Activated CD4-positive, alpha-beta T cell treated with anti-CD3 and anti-CD28 coated beads, Interleukin-2, Interleukin-4, amounts not matched to agents 100 ng/mL and 50 ng/mL, durations not matched to agents 16 hours and 8 hours (primary cell): Measurements from ENCODE around the gene NUMB.

Experiments used
- DNase-seq: peaks from one replicate; pipeline ENCODE4 v3.0.0-alpha.2; 2020; ENCODE audit warnings: low spot score

Gene NUMB

DNA sequence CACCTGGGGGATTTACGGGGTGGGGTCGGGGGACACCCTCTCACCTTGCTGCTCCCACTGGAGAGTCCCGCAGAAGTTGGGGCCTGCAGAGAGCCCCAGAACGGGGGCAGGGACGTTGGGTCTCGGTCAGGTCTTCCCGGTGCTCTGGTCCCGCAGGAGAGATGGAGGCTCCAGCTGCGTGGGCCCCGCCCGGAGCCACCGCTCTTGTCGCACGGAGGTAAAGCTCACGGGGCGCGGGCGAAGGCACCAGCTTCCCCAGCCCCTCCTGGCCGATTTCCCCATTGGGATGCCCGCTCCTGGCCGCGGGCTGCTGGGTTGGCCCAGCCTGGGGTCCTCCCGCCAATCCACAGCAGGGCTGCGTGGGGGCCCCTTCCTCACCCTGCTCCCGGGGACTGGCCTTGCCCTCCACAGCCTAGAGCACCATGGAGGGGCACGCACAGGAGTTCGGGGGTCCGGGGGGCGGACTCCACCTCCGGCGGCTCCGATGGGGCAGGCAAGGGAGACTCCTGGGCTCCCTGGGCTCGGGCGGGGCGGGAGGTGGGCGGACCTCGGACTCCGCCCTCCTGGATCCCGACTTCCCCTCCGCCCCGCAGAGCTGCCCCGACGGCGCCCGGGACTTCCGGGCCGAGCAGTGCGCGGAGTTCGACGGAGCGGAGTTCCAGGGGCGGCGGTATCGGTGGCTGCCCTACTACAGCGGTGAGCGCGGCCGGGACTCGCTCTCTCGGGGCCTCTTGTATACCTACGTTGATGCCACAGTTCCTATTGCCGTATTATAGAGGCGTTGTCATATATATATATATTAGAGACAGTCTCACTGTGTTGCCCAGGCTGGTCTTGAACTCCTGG lies 212.6 kb downstream of the NUMB start:
- peak; percentile 24 for DNase-seq

DNA sequence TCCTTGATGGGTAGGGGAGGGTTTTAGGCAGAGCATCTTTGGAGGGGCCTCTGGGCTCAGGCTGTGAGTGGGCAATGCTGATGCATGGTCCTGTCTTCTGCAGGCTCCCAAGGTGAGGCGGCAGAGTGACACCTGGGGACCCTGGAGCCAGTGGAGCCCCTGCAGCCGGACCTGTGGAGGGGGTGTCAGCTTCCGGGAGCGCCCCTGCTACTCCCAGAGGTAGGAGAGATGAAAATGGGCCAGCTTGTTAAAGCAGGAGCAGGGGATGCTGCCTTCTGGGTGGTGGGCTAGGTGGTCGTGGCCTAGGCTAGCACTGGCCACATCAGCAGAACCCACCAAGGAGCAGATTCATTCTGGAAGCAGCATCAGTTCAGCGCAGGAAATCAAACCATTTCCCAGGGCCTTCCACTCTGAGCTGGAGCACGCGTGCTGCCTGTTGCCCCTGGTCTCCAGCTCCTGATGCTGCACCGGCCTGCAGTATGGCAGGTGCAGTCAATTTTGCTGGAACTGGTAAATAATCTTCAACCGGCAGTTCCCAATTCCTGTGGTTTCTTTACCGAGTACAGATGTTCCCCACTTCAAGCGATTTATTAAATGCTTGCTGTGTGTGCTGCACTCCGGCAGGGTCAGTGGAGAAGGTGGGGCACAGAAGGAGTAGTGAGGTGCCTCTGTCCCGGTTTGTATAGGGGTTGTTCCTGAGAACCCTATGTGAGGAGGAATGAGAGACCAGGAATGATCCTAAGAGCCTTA lies 213.6 kb downstream of the NUMB start:
- no peak for DNase-seq

GRCh38 chr14:73243748-73244147 lies 214.6 kb downstream of the NUMB start:
- no peak for DNase-seq

DNA sequence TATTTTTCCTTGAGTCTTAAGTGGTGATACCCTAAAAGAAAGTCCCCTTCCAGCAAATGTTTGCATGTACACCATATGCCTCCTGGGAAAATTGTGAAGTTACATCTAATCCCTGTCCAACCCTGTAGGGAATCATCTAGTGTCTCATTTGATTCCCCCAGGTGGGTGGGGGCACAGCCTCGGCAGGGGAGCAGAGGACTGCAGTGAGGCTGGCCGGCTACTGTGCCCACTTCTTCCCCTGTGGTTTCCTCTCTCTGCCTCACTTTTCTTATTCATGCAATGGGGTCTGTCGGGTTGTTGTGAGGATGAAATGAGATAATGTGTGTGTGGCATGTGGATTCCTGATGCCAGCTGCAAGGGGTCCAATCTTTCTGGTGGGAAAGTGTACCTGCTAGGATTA lies 215.0 kb downstream of the NUMB start:
- no peak for DNase-seq

DNA sequence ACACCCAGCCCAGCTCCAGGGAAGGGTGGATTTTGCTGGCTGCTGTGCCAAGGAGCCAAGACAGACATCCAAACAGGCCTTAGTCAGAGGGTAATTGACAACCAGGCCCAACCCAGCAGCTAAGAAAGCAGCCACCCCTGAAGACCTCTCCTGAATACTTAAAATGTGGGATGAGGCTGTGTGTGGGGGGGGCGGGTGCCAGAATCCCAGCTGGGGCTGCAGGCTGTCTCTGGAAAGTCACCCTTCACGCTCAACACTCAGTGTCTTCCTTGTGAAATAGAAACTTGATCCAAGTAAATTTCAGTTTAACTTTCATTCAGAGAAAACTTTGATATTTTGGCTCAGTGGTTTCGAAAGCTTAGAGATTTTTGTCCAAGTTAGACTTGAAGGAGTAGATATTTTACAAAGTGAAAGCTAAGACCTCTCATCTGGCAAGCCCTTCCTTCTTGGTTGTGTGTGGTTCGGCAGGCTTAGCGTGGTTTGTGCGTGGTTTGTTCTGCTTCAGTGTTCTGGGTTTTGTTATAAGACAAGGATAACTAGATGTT lies 215.9 kb downstream of the NUMB start:
- DNase-seq: no peak

DNA sequence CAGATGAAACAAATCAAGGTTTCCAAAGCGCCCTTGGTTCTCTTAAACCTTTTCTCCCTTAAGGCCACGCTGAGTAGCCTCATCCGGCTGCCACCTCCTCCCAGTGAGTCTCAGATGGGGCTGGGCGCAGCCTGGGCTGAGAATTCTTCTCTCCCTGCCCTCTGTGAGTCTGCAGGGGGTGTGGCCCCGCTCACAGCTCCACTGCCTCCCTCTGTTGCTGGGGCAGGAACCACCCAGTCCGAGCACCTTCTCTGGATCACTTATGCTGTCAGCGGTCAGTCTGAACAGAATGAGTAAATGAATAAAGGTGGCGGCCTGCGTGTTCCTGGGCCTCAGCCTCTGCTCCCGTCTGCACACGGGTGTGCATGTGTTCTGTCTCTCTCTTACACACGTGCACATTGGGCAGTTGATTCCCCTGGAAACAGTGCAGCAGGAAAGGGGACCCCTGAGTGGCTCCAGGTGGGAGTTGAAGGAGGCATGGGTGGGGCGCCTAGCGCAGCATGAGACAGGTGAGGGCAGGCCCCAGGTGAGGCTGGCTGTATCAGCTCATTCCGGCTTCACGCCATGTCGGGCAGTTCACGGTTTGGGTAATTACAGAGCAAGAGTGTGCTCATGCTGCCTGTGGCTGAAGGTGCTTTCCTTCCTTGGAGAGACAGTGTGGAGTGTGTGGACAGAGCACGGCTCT lies 216.7 kb downstream of the NUMB start:
- no peak for DNase-seq

DNA sequence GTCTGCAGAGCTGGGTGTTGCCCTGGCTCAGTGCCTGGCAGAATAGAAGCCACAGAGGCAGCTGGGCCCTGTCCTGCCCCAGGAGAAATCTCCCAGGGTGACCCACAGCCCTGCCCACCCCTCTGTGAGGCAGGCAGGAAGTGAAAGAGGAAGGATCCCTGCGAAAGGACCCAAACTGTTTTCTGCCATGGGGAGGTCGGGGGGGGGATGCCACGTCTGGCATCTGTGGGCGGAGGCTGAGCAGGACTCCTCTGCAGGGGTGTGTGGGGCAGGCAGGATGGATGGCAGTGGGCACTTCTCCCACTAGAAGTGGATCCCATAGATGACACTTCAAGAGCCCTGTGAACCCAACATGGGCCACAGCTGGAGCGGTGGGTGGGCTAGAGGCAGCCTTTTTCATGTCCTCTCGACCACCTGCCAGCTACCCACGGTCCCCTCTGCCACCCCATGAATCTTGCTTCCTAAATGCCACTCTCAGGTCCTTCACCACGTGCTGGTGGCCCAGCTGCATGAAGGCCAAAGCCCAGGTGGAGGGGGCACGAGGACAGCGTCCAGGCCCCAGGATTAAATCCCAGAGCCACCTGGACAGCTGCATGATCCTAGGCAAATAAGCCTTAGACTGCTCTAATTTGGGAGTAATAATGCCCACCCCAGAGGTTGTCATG lies 217.4 kb downstream of the NUMB start:
- DNase-seq: no peak

DNA sequence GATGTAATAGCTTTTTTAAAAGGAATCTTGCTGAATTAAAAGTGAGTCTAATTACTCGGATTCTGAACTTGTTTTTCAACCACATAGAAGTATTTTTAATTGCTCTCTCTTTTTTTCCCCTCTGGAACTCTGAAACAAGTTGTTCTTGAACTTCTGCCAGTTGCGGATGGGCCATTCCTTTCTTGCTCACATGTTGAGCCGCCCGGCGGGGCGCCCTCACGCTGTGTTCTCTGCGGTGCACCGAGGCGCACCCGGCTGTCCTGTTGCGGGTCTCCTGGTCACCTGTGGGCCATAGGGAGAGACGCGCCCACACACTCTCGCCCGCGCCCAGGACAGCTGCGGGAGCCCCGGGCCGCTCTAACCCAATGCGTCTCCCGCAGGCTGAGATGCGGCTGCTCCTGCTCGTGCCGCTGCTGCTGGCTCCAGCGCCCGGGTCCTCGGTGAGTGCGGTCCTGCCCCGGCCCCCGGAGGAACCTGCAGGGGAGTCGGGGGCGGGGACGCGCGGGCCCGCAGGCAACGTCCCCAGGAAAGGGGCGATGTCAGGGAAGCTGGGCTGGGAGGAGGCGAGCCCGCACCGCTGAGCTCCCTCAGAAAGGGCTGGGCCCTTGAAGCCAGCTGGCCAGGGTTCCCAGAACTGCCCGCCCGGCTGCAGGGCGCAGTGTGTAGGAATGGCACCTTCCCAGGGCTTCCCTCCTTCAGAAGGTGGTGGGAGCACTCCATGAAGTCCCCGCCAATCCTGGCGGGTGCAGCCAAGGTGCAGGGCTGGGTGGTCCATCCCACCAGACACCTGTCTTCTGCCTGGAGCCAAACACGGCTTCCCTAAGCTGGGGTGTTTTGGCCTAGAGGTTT lies 218.7 kb downstream of the NUMB start:
- DNase-seq: no peak

- DNase-seq: no peak
Observed at GRCh38 chr14:73238941-73239340, 219.4 kb downstream of the NUMB start.

DNA sequence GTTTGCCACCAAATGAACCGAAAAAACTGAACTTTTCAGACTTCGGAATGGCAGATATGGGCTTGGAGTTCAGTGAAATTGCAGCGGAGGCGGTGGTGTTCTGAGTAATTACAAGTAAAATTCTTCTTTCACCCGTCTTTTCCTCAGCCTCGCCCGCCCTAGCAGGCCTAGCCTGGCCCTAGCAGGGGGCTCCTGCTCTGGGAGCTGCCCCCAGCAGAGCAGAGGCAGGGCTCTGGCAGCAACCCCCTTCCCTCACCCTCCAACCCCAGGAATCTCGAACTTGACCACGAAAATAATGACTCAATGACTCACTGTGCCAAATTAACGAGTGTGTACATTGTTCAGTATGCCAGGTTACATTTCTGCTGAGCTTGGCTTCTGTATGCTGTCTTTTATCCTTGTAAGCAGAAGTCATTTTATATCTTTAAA lies 219.9 kb downstream of the NUMB start:
- DNase-seq: no peak

DNA sequence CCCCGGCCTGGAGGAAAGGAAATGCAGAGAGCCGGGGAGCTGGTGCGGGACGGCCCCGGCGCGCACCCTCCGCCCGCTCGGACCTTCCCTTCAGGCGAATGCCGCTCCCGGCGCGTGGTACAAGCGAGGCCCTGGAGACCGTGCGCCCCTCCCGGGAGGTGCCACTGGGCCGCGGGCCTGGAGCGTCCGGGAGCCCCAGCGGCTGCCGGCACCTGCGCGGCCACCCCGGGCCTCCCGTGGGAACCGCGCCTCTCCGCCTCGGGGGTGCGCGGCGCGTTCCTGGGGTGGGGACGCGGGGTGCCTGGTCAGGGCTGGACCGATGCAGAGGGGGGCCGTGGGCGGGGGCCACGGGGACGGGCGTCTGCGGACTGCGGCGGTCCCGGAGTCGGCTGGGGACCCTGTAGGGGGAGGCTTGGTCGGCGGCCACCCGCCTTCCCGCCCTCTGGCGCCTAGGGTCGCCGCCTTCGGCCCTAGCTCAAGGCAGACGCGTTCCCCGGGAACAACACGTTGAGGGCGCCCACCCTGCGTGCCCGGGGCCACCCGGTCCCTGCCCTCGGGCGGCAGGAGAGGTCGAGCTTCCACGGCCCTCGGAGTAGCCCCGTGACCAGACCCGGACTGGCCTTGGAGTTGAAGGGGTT lies 220.4 kb downstream of the NUMB start:
- no peak for DNase-seq

DNA sequence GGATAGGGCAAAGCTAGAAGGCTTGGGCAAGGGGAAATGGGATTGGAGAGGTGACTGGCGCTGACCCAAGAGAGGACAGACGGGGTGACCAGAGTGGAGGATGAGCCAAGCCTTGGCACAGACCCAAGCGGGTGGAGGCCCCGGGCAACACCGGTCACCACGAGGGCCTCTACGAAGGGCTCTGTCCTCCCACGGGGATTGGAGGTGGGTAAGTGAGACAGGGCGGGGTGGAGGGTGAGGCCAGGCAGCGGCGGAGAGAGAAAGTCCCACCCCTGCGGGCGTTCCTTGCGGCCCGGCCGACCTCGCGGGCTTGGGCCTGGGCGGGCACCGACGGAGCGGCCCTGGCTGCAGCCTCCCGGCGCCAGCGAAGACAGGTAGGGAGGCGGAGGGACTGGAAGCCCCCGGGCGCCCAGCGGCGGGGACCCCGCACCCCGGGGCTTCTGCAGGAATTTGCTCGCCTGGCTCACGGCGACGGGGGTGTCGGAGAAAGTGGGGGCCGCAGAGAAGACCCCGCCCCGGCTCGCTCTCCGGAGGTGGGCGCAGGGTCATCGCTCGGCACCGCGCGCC lies 221.0 kb downstream of the NUMB start, which contains the start of gene PAPLN:
PAPLN (plus strand) TSS at position 288 of the 567 bp plus-strand sequence. CDS start 2,273 bp downstream, outside the sequence.
- no peak for DNase-seq

GRCh38 chr14:73236752-73237218 lies 221.6 kb downstream of the NUMB start:
- DNase-seq: no peak

DNA sequence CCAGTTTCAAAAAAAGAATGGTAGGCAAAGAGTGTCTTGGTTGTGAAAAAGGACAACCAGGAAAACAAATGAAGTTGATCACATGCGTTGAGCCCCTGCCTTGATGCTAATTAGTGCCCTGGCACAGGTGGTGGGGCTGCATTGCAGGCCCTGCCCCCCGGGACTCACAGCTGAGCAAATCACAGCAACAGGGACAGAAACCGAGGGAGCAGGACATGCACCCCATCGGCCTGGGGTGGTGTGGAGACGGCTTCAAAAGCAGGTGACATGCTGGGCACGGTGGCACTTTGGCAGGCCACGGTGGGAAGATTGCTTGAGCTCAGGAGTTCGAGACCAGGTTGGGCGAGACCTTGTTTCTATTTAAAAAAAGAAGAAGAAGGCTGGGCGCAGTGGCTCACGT lies 222.2 kb downstream of the NUMB start:
- no peak for DNase-seq

DNA sequence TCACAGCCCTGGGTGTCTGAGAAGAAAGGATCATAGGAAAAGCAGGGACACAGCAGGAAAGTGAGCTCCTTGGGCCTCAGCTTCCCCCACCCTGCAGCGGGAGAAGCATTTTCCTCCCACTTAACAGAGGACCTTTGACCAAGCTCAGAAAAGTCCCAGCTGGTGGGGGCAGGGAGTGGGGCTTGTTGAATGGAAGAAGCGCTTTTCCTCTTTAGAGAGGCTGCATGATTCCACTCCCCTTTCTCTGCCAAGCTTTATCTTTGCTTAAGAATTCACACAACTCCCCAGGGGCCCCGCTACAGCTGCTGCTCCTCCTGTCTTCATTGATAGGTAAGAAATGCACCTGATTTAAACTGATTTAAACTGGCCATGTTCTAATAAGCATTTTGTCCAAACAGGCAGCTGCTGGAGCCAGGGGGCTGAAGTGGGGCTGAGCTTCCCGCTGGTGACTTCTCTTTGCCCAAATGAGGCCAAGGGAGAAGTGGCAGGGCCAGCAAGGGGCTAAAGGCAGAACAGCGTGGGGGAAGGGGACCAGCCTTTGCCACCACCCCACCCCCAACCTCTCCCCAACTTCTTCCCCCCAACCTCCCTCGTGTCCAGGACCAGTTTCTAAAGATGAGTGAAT lies 222.7 kb downstream of the NUMB start:
- no peak for DNase-seq

DNA sequence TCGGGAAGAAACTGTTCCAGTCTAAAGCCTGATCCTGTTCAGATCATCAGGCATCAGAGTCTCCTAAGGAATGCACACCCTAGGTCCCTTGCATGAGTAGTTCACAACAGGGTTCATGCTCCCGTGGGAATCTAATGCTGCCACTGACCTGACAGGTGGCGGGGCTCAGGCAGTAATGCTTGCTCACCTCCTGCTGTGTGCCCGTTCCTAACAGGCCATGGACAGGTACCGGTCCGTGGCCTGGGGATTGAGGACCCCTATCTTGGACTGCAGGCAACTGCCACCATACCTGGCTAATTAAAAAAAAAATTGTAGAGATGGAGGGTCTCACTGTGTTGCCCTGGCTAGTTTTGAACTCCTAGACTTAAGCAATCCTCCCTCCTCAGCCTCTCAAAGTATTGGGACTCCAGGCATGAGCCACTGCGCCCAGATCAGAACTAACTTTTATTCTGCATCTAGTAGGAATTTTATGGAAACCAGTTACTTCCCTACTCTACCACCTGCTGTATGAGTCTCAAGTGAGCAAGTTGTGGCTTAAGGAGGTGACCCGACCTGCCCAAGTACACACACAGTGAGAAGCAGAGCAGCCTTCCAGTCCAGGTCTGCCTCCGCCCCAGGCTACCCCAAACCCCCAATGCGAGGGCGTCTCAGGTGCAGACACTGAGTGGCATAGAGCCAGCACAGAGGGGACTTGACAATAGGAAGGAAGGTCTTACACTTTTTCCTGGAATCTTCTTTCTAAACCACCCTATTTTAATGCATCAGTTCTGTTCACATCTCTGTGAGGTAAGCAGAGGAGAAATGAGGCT lies 223.6 kb downstream of the NUMB start:
- DNase-seq: no peak

DNA sequence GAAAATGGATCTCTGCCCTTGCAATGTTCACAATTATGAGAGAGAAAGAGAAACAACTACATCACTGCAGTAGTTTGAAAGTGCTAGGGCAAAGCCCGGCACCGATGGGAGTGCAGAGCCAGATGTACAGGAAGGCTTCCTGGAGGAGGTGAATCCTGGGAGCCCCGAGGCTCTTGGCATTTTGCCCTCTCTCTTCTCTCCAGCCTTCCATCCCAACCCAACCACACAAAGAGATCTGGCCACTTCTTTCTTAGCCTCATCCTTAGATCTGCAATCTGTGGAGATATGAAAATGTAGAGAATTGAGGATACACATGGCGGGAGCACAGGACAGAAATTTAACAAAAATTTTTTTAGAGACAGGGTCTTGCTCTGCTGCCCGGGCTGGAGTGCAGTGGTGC lies 224.3 kb downstream of the NUMB start:
- DNase-seq: no peak

DNA sequence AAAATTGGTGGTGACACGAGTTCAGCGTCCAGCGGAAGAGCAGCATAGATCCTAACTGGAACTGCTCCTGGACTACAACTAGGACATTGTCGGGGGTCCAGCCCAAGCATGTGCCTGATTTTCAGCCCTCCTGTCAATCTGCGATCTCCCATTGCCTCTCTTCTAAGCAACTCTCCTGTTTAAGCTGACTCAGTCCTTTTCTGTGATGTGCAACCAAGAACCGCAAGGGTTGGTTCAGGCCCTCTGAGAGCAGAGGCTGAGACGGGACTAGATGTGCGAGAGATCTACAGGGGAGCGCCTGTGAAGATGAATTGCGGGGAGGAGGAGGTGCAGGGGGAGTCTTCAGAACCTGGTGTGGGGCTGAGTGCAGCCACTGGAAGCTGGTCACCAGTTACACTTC lies 224.8 kb downstream of the NUMB start:
- no peak for DNase-seq

DNA sequence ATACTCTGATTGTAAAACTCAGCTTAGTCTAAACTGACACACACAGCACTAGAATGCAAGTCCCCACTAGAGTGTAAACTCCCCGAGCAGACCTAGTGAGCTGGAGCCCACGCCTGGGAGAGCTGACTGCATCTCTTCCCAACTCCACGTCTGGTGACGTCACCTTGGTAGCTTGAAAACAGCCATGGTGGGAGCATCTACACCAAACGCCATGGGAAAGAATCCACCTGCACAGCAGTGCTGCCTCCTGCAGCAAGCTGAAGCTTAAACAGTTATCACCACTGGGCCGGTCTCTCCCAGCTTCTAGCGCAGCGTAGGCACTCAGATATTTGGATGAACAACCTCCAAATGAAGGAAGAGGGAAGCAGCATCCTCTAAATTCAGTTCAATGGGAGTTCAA lies 225.4 kb downstream of the NUMB start:
- DNase-seq: no peak
